ENCODE data around the gene CKLF. TPM values are rescaled to one million over a fixed set of nuclear protein-coding genes. Genes with fewer than 3 reads are reported as not detected.

Gene CKLF
- total RNA-seq, 4 donors from 2014 or later: 10.2 to 24.8 (median 17.5) TPM

DNA sequence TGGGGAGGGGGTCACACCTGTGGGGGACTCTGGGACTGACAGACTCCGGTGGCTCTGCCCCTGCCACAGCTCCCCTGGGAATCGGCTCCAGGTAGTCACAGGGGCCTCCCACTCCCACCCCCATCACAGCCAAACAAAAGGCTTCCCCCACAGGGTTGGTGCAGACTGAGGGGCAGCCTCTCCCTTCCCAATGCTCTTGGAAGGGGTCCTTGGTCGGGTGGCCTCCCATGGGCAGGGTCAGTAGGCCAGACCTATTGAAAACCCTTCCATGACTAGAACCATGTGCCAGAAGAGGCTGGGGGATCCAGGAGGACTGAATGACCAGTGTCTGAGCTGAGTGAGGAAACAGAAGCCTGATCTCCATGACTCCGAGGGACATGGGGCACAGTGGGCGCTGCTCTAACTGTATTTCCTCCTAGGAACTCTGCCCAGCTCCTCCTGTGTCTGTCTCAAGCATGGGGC lies 31.1 kb upstream of the CKLF start:
- DNase-seq (ENCODE audit: low spot score in 2 of 2): peak in 1 of 2 donors; percentile 80
- WGBS, 2 donors: 77 to 87% methylated on average over 4 to 5 of the region's 5 CpGs
- TF ChIP-seq, protein P1, sequence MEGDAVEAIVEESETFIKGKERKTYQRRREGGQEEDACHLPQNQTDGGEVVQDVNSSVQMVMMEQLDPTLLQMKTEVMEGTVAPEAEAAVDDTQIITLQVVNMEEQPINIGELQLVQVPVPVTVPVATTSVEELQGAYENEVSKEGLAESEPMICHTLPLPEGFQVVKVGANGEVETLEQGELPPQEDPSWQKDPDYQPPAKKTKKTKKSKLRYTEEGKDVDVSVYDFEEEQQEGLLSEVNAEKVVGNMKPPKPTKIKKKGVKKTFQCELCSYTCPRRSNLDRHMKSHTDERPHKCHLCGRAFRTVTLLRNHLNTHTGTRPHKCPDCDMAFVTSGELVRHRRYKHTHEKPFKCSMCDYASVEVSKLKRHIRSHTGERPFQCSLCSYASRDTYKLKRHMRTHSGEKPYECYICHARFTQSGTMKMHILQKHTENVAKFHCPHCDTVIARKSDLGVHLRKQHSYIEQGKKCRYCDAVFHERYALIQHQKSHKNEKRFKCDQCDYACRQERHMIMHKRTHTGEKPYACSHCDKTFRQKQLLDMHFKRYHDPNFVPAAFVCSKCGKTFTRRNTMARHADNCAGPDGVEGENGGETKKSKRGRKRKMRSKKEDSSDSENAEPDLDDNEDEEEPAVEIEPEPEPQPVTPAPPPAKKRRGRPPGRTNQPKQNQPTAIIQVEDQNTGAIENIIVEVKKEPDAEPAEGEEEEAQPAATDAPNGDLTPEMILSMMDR (IDR thresholded peaks at IDR 0.05): no peak
- TF ChIP-seq POLR2A (IDR thresholded peaks at IDR 0.05): no peak
- no peak overlapping the region for H3K4me3 ChIP-seq (ENCODE audit: low read depth, poor library complexity, severe bottlenecking)
- intact Hi-C loops (cut with DNase I; ENCODE audit: low total_unique reads): no loop called here

DNA sequence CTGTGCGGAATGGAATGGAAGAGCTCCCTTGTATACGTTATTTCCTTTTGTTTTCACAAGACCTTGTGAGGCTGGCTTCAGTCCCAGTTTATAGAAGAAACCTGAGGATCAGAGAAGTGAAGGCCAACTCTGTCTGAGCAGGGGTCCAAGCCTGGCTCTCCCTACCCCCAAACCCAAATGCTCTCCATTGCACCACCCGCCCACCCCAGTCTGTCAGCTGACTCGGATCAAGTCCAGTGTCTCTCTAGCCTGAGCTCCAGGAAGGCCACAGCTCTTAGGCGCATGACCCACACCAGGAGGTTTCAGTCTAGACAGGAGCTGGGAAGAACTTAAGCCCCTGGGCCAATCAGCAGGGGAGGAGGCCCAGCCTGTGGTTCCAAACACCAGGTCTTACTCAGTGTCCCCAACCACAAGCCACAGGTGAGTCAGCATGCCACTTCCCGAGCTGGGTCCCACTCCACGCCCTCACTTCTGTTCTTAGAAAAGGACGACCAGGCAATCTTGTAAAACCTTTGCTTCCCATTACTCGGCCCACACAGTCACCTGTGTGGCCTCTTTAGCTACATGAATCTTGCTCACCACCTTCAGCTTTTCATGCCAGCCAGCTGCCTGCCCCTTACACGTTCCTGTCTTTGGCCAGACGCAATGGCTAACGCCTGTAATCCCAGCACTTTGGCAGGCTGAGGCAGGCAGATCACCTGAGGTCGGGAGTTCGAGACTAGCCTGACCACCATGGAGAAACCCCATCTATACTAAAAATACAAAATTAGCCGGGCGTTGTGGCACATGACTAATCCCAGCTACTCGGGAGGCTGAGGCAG lies 30.2 kb upstream of the CKLF start:
- 71 to 74% methylated on average over 17 of the region's 17 CpGs for WGBS, 2 donors
- no peak for TF ChIP-seq POLR2A (IDR thresholded peaks at IDR 0.05)
- TF ChIP-seq, protein P1 (IDR thresholded peaks at IDR 0.05): no peak
- no peak overlapping the region for H3K4me3 ChIP-seq (ENCODE audit: low read depth, poor library complexity, severe bottlenecking)
- intact Hi-C loops (cut with DNase I; ENCODE audit: low total_unique reads): no loop called here
- peak in 1 of 2 donors; percentile 88 for DNase-seq (ENCODE audit: low spot score in 2 of 2)

DNA sequence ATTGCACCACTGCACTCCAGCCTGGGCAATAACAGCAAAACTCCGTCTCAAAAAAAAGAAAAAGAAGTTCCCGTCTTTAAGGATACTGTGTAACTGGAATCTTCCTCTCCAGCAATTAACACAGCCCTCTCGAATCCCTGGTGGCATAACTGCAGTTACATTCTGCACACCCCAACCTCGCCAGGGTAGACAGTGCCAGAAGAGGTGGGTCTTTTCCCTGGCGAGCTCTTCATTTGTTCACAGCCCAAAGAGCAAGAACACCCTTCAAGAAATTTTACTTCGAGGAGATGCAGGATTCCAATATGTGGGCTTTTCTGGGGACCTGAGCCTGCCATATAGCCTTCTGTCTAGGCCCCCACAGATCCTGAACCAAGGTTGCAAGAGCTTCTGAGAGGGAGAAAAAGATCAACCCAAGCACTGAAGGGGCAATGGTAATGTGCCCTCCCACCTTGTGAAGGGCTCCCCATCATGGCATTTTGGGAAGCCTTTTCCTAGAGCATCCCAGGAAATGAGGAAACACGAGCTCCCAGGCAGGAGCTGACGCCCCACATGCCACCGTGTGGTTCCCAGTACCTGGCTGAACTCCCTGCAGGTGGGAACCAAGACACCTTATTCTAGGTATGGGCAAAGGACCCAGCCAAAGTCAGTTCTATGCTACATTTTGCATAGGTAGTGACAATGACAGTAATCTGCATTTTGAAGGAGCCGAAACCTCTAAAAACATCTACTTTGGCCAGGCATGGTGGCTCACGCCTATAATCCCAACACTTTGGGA lies 29.4 kb upstream of the CKLF start:
- WGBS, 2 donors: 72 to 81% methylated on average over 9 to 11 of the region's 11 CpGs
- no peak overlapping the region for H3K4me3 ChIP-seq (ENCODE audit: low read depth, poor library complexity, severe bottlenecking)
- peak in 1 of 2 donors; percentile 58 for DNase-seq (ENCODE audit: low spot score in 2 of 2)
- TF ChIP-seq POLR2A (IDR thresholded peaks at IDR 0.05): no peak
- TF ChIP-seq, protein P1 (IDR thresholded peaks at IDR 0.05): no peak
- intact Hi-C loops (cut with DNase I; ENCODE audit: low total_unique reads): no loop called here

DNA sequence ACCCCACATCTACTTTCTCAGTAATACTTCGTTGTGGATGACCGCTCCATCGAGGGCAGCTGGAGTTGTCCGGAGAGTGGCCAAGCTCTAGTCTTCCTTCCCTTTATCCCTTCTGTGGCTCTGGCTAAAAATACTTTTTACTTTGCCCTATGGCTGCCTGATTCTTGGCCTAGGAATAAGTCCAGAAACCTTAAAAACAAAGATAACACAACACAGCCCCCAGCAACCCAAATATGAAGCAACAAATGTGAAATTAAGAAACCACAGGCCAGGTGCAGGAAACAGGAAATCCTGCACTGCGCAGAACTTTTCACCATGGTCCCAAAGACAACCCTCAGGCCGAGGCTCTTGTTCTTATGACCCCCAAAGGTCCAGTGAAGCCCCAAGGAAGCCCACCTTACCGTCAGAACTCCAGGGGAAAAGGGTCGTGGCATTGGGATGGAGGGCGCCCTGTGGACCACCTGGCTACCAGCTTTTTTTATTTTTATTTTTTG lies 28.5 kb upstream of the CKLF start:
- DNase-seq (ENCODE audit: low spot score in 2 of 2): peak in 1 of 2 donors; percentile 72
- no peak overlapping the region for H3K4me3 ChIP-seq (ENCODE audit: low read depth, poor library complexity, severe bottlenecking)
- intact Hi-C loops (cut with DNase I; ENCODE audit: low total_unique reads): no loop called here
- WGBS, 2 donors: 69 to 80% methylated on average over 9 of the region's 9 CpGs
- TF ChIP-seq, protein P1 (IDR thresholded peaks at IDR 0.05): no peak
- TF ChIP-seq POLR2A (IDR thresholded peaks at IDR 0.05): no peak

DNA sequence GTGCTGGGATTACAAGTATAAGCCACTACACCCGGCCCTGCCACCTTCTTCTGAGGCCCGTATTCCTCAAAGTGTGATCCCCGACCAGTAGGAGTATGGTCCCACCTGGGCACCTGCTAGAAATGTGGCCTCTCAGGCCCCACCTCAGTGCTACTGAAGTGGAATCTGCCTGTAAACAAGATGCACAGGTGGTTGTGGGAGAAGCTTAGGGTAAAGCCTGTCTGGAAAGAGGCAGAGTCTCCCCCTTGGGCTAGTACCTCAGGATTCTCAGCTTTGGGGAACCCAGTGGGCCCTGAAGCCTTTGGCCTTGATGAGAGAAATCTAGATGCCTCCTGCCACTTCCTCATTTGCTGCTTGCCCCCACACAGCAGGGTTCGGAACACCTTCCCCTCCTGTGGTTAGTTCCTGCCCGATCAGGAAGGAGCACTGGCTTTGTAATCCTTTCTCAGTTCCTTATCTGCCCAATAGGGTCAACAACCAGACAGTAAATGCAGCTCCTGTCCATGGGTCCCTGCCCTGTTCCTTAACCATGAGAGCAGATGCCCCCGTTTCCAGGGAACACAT lies 27.7 kb upstream of the CKLF start:
- intact Hi-C loops (cut with DNase I; ENCODE audit: low total_unique reads): no loop called here
- 68 to 78% methylated on average over 6 of the region's 6 CpGs for WGBS, 2 donors
- DNase-seq (ENCODE audit: low spot score in 2 of 2): peak in 1 of 2 donors; percentile 84
- no peak overlapping the region for H3K4me3 ChIP-seq (ENCODE audit: low read depth, poor library complexity, severe bottlenecking)
- TF ChIP-seq, protein P1 (IDR thresholded peaks at IDR 0.05): no peak

Measured in lower leg skin (tissue), 4 donors.